Aorta (tissue), 4 donors: ENCODE measurements around the gene ZC3H7A. TPM values are rescaled to one million over a fixed set of nuclear protein-coding genes. Genes with fewer than 3 reads are reported as not detected.

Experiments used
- polyA plus RNA-seq, 2 donors: library from polyadenylated mRNA; stranded (reverse); fragments of 200-250 nt; gene quantifications; one replicate each; pipeline ENCODE4 v1.2.3, GENCODE V29; 2013
- total RNA-seq, 2 donors: library from RNA; stranded (reverse); fragmentation: NEBNext Ultra II Directional; extraction: Animal tissue kit (Norgen Biotek cat#: 25700); gene quantifications; one replicate each; pipeline ENCODE4 v1.2.1, GENCODE V29; 2021
- donor health status: healthy with polysubstance abuse.
- donor health status: Bipolar disorder and iron deficiency.
- donor health status: DM: no; HTN: no; CAD: no.
- donor health status: DM: yes; HTN: yes; CAD: no.

The ZC3H7A gene
- total and polyA plus RNA-seq, 4 donors: 45.4 to 86.2 (median 58.2) TPM

Other genes starting within 250 kb of the ZC3H7A start
- 100 to 1,000 TPM; 145 to 157 TPM for gene LITAF, start 210.3 kb downstream of the ZC3H7A start, total RNA-seq
- 100 to 1,000 TPM in 1 of 2 donors, 10 to 100 TPM in 1; 83.1 to 137 TPM for gene LITAF, start 210.3 kb downstream of the ZC3H7A start, polyA plus RNA-seq
- gene SNN, start 128.8 kb downstream of the ZC3H7A start, total RNA-seq: 10 to 100 TPM; 15.1 to 15.9 TPM
- gene SNN, start 128.8 kb downstream of the ZC3H7A start, polyA plus RNA-seq: 10 to 100 TPM; 13.0 to 15.5 TPM
- gene TXNDC11, start 54.4 kb downstream of the ZC3H7A start, total RNA-seq: 10 to 100 TPM; 39.7 to 43.6 TPM
- 10 to 100 TPM; 19.9 to 42.5 TPM for gene TXNDC11, start 54.4 kb downstream of the ZC3H7A start, polyA plus RNA-seq
- 10 to 100 TPM; 83.1 to 95.5 TPM for gene RSL1D1, start 54.3 kb upstream of the ZC3H7A start, total RNA-seq
- 10 to 100 TPM; 72.3 to 80.9 TPM for gene RSL1D1, start 54.3 kb upstream of the ZC3H7A start, polyA plus RNA-seq
- gene GSPT1, start 118.7 kb upstream of the ZC3H7A start, total RNA-seq: 10 to 100 TPM; 76.7 to 77.7 TPM
- 10 to 100 TPM; 28.7 to 38.4 TPM for gene GSPT1, start 118.7 kb upstream of the ZC3H7A start, polyA plus RNA-seq
- 10 to 100 TPM; 13.0 to 15.0 TPM for gene NPIPB2, start 144.8 kb upstream of the ZC3H7A start, total RNA-seq
- gene NPIPB2, start 144.8 kb upstream of the ZC3H7A start, polyA plus RNA-seq: 1 to 10 TPM in 1 of 2 donors, under 1 TPM in 1; 0.88 to 5.1 TPM
- gene TNFRSF17, start 168.0 kb upstream of the ZC3H7A start, total RNA-seq: not detected
- not detected for gene TNFRSF17, start 168.0 kb upstream of the ZC3H7A start, polyA plus RNA-seq
- 10 to 100 TPM; 39.7 to 78.0 TPM for gene SNX29, start 179.5 kb upstream of the ZC3H7A start, total RNA-seq
- 1 to 10 TPM; 4.9 to 5.4 TPM for gene SNX29, start 179.5 kb upstream of the ZC3H7A start, polyA plus RNA-seq